Nephron (organoid): ENCODE data around the gene ZNF423.

Experiments
- H3K27ac Mint-ChIP-seq, 3 experiments: 2 replicates each; pipeline ENCODE4 v1.8.0; 2020; ENCODE audit warnings: mixed read lengths in 3 of 3, mild to moderate bottlenecking in 2 of 3, moderate library complexity in 1 of 3
- H3K27me3 Mint-ChIP-seq: 2 replicates; pipeline ENCODE4 v1.8.0; 2021; ENCODE audit warnings: low read depth, mild to moderate bottlenecking, moderate library complexity, mixed read lengths
- H3K36me3 Mint-ChIP-seq: 2 replicates; pipeline ENCODE4 v1.8.0; 2020; ENCODE audit warnings: low read depth, mixed read lengths
- H3K4me1 Mint-ChIP-seq: 2 replicates; pipeline ENCODE4 v1.8.0; 2020; ENCODE audit warnings: mixed read lengths
- H3K4me3 Mint-ChIP-seq, 3 experiments: 2 replicates each; pipeline ENCODE4 v1.8.0; 2020; ENCODE audit warnings: mild to moderate bottlenecking in 3 of 3, mixed read lengths in 3 of 3, moderate library complexity in 2 of 3
- H3K9me3 Mint-ChIP-seq: 2 replicates; pipeline ENCODE4 v1.8.0; 2020; ENCODE audit warnings: mixed read lengths
- CTCF ChIP-seq, 3 experiments: fragments of 200-600 bp; sonication (generic); IDR thresholded peaks; one replicate each; pipeline ENCODE4 v1.5.0; 2021; ENCODE audit warnings: antibody characterized with exemption in 3 of 3; ENCODE audit not compliant: unreplicated experiment in 3 of 3

The ZNF423 gene

GRCh38 chr16:49472598-49472997 lies 383.3 kb downstream of the ZNF423 start:
- no peak overlapping the region for H3K27ac Mint-ChIP-seq
- H3K36me3 Mint-ChIP-seq: no peaks in the 10 kb centered on the region
- no peak for TF ChIP-seq CTCF (IDR thresholded peaks at IDR 0.05; ENCODE audit: unreplicated experiment in 3 of 3)
- no peaks in the 10 kb centered on the region for H3K4me1 Mint-ChIP-seq
- H3K9me3 Mint-ChIP-seq: no peaks in the 10 kb centered on the region
- H3K4me3 Mint-ChIP-seq: no peak overlapping the region
- H3K27me3 Mint-ChIP-seq: peaks cover 5% of the 10 kb centered on the region

DNA sequence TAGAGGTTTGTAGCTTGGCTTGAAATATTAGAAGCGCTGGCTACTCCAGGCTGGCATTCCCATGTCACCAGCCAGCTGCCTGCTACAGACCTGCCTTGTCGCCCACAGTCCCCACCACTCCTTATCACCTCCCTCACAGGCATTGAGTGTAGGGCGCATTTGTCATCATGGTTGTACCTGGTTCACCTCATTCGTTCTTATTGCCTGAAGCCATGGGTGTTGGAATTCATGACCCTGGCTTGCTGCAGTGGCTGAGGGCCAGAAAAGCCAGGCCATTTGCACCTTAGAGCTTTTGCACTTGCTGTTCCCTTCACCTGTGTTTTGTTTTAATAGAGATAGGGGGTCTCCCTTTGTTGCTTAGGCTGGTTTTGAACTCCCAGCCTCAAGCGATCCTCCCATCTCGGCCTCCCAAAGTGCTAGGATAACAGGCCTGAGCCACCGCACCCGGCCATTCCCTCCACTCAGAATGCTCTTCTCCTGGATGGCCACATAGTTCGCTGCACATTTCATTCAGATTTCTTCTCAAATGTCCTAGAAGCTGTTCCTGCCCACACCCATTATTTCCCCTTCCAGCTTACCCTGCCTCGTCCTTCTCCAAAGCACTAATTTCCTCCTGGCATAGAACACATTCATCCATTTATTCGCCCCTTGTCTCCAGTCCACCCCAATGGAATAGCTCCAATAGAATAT lies 384.7 kb downstream of the ZNF423 start:
- TF ChIP-seq CTCF (IDR thresholded peaks at IDR 0.05; ENCODE audit: unreplicated experiment in 3 of 3): no peak
- no peak overlapping the region for H3K27ac Mint-ChIP-seq
- H3K9me3 Mint-ChIP-seq: no peaks in the 10 kb centered on the region
- no peak overlapping the region for H3K4me3 Mint-ChIP-seq
- no peaks in the 10 kb centered on the region for H3K4me1 Mint-ChIP-seq
- H3K36me3 Mint-ChIP-seq: no peaks in the 10 kb centered on the region
- peaks cover 17% of the 10 kb centered on the region for H3K27me3 Mint-ChIP-seq

DNA sequence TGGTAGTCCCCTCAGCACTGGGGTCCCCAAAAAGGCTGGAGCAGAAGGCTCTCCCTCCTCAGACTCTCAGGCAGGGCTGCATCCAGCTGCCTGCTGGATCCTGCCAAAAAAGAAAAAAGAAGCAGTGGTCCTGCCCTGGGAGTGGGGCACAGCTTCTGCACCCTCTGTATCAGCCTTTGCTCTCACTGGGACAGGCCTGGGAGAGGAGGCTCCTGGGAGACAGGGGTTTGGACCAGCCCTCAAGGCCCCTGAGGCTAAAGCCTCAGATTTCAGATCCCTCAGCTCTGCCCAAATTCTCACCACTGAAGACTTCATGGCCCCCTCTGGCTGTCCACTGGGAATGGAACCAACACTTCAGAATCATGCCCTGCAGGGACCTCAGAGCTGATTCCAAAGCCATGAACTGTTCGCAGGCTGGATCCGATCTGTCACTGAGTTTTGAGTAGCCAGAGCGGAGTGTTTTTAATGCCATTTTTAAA lies 385.4 kb downstream of the ZNF423 start:
- Mint-ChIP-seq H3K27me3 (peaks cover 23% of the 10 kb centered on the region), H3K9me3 (no peaks in the 10 kb centered on the region), H3K27ac (no peak overlapping the region), H3K4me3 (no peak overlapping the region), H3K36me3 (no peaks in the 10 kb centered on the region), H3K4me1 (no peaks in the 10 kb centered on the region)
- TF ChIP-seq CTCF (IDR thresholded peaks at IDR 0.05; ENCODE audit: unreplicated experiment in 3 of 3): no peak

DNA sequence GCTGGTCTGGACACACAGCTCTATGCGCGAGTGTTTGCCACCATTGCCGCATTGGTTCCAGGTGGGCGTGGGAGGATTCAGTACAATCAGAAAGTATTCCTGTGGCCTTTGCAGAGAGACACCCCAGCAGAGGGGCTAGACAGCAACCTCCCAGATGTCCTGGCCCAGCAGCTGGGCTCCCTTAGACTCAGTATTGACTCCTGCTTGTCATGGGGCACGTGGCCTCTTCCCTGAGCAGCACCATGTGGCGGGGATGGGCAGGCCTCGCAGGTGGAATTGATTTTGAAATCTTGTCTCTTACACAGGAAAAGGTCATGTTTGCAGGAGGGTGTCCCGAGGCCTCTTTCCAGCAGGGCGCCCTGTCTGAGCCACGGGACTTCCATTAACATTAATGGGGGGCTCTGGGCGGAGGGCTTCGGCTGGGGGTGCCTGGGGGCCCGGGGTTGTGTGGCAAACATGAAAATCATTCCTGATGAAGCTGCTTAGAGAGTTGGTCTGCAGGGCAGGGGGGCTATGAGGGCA lies 385.9 kb downstream of the ZNF423 start:
- Mint-ChIP-seq H3K4me1 (no peaks in the 10 kb centered on the region), H3K9me3 (no peaks in the 10 kb centered on the region), H3K27me3 (peaks cover 29% of the 10 kb centered on the region), H3K36me3 (no peaks in the 10 kb centered on the region), H3K4me3 (no peak overlapping the region), H3K27ac (no peak overlapping the region)
- no peak for TF ChIP-seq CTCF (IDR thresholded peaks at IDR 0.05; ENCODE audit: unreplicated experiment in 3 of 3)

- no peaks in the 10 kb centered on the region for H3K9me3 Mint-ChIP-seq
- H3K4me1 Mint-ChIP-seq: peaks cover 4% of the 10 kb centered on the region
- no peak overlapping the region for H3K4me3 Mint-ChIP-seq
- peaks cover 36% of the 10 kb centered on the region for H3K27me3 Mint-ChIP-seq
- no peak overlapping the region for H3K27ac Mint-ChIP-seq
- H3K36me3 Mint-ChIP-seq: no peaks in the 10 kb centered on the region
- TF ChIP-seq CTCF (IDR thresholded peaks at IDR 0.05; ENCODE audit: unreplicated experiment in 3 of 3): no peak
These were observed 386.6 kb downstream of the ZNF423 start for GRCh38 chr16:49469311-49469670.
